Parietal lobe (tissue), 2 donors: ENCODE data around the gene AFG3L2. TPM values are rescaled to one million over a fixed set of nuclear protein-coding genes. Genes with fewer than 3 reads are reported as not detected.

ENCODE experiments used
- small RNA-seq: library from RNA; depleted of rRNA; stranded (forward); fragments of <200 nt; gene quantifications from one replicate; pipeline ENCODE3, GENCODE V24; 2014; ENCODE audit warnings: low replicate concordance
- total RNA-seq: library from RNA; depleted of rRNA; stranded (reverse); fragments of >200 nt; gene quantifications from one replicate; pipeline ENCODE4 v1.2.3, GENCODE V29; 2014

AFG3L2 gene
- total RNA-seq = 41.6 TPM

DNA sequence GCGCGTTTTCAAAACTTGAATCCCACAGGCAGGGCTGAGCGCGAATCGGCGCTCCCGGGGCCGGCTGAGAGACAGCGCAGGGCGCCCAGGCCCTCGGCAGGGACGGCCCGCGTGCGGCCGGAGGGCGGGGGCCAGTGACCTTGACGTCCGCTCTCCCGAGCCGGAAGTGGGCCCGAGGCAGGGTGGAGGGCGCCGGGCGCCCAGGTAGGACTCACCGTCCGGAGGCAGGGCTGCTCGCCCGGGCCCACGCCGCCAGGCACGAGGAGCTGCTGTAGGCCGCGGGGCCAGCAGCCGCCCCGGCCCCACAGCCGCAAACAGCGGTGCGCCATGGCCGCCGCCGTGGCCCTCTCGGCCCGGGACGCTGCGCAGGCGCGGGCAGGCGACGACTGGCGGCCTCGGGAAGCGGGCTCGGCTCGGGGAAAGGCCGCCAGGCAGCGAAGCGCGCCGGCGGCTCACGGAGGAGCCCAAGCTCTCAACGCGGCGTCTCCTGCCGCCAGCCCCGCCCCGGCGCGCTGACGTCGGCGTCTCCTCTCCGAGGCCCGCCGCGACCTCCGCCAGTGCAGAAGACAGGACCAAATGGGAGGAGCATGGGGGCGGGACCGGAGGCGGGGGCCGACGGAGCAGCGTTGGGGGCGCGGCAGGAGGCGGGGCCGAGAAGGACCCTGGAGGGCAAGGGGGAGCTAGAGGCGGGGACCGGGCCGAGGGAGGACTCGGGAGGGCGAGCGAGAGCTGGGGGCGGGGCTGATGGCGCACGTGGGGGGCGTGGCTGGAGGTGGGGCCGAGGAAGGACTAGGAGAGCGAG, at the start of gene AFG3L2:
Gene AFG3L2, minus strand, starts transcription at position 474 of the 802 bp plus-strand sequence. Its CDS starts 145 bp downstream, at position 329.

DNA sequence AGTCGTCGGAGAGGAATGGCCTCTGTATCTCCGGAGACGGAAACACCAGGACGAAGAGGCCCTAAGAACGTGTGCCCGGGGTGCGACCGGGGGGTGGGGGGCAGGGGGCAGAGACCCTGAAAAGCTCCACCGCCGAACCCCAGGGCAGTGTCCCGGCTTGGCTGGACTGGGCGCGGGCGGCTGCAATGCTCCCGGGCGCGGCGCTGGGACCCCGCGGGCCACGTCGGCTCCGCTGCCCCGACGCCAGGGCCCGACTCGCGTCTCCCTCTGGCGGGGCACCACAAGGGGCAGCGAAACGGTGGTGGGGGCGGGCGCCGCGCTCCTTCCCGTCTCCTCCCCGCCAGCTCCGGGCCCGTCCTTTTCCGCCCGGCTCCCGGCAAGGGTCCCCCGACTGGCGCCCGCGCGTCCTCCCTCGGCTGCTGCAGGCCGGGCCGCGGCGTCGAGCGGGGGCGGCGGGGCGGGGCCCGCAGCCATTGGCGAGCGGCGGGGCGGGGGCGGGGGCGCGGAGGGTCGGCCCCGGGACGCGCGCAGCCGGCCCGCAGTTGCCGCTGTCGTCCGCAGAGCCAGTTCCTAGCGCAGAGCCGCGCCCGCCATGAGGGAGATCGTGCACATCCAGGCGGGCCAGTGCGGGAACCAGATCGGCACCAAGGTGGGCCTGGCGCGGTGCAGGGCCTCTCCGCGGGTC, 69.2 kb downstream of the AFG3L2 start, which contains the start of gene TUBB6:
Gene TUBB6, plus strand, starts transcription at position 541 of the 685 bp plus-strand sequence. Its CDS starts 52 bp downstream, at position 593.

Small RNAs within 50 kb of the gene (small RNA-seq; reads per million reads assigned to genes)
- gene RNU6-170P (not detected), gene RNU7-129P (not detected)

Other genes with a start within 250 kb of the AFG3L2 start
- gene CIDEA, start 122.9 kb downstream of the AFG3L2 start, total RNA-seq = 3.4 TPM
- 37.9 TPM for gene TUBB6, start 69.0 kb downstream of the AFG3L2 start, total RNA-seq
- 14.4 TPM for gene PRELID3A, start 30.7 kb upstream of the AFG3L2 start, total RNA-seq